ENCODE results near the gene TRIM24. TPM values are rescaled to one million over a fixed set of nuclear protein-coding genes. Genes with fewer than 3 reads are reported as not detected.
"Not testable (repeated sequence)": the region's sequence is repeated elsewhere in the genome, so short reads cannot be mapped to it uniquely, and the experiment has no call there.

The TRIM24 gene
- total and polyA plus RNA-seq, 4 experiments from 2014 or later, result 3.1 to 15.2 (median 12.4) TPM

DNA sequence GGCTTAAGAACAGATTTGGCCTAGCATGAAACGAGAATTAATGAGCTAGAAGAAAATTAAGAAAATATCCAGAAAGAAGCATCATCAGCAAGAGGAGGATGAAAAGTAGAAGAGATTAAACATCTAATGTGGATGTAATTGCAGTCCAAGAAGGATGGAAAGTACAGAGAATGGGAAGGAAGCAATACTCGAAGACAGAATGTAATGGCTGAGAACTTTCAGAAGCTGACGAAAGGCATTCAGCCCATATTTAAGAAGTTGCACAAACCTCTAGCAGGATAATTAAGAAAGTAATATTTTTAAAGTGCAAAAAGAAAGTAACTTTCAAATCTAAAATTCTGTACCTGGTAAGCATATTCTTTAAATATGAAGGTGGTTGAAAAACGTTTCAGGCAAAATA, 60.7 kb downstream of the TRIM24 start:
- intact Hi-C loops (cut with micrococcal nuclease), result loop anchor here (10.0 kb wide), 1 partner anchor 64 kb away; no protein-coding TSS in a partner anchor
- Histone ChIP-seq H3K36me3 (ENCODE audit: insufficient read depth, low read length) (peaks cover 12% of the 10 kb centered on the region), H3K27ac (ENCODE audit: low read depth, low read length) (no peak overlapping the region), H3K4me3 (ENCODE audit: low read length in 2 of 2) (no peak overlapping the region), H3K4me1 (ENCODE audit: insufficient read depth, low read length) (no peaks in the 10 kb centered on the region), H3K9me3 (ENCODE audit: control insufficient read depth in 1 of 2, low read length in 2 of 2) (peaks cover 0 to 2% of the 10 kb centered on the region in 2 donors), H3K27me3 (ENCODE audit: insufficient read depth, low read length) (no peaks in the 10 kb centered on the region)
- Mint-ChIP-seq H3K4me3 (no peak overlapping the region), H3K9me3 (peaks cover 0 to 35% (median 16%) of the 10 kb centered on the region in 8 donors), H3K27ac (peak overlapping the region in 1 of 7 donors; percentile 32), H3K36me3 (peaks cover 73 to 85% of the 10 kb centered on the region in 2 donors), H3K27me3 (no peaks in the 10 kb centered on the region), H3K4me1 (no peaks in the 10 kb centered on the region)
- DNase-seq, result no peak
- CTCF ChIA-PET (ENCODE audit: partially characterized antibody), result no interaction called here
- POLR2A ChIA-PET (ENCODE audit: partially characterized antibody), result no interaction called here

DNA sequence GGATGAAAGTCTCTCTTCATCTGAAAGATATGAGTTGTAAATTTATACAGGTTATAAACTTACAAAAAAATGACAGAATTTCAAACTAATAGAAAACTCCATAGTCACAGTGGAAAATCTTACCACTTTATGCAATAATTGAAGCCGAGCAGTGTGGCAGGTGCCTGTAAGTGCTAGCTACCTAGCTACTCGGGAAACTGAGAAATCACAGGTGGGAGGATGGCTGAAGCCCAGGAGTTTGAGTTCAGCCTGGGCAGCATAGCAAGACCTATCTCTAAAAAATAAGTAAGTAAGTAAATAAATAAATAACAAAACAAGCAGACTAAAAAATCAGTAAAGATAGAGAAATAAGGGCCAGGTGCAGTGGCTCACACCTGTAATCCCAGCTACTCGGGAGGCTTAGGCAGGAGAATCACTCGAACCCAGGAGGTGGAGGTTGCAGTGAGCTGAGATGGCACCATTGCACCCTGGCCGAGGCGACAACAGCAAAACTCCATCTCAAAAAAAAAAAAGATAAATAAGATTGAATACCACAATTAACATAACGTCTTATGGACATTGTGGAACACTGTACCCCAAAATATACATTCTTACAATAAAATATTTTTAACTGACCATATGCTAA, 61.9 kb downstream of the TRIM24 start:
- H3K36me3 Mint-ChIP-seq, result peaks cover 73 to 85% of the 10 kb centered on the region in 2 donors
- peaks cover 16% of the 10 kb centered on the region for H3K36me3 ChIP-seq (ENCODE audit: insufficient read depth, low read length)
- no peaks in the 10 kb centered on the region for H3K27me3 ChIP-seq (ENCODE audit: insufficient read depth, low read length)
- no peaks in the 10 kb centered on the region for H3K4me1 Mint-ChIP-seq
- peaks cover 0 to 5% of the 10 kb centered on the region in 2 donors for H3K9me3 ChIP-seq (ENCODE audit: control insufficient read depth in 1 of 2, low read length in 2 of 2)
- H3K27ac ChIP-seq (ENCODE audit: low read depth, low read length), result no peak overlapping the region
- H3K4me3 ChIP-seq (ENCODE audit: low read length in 2 of 2), result no peak overlapping the region
- DNase-seq, result no peak
- peaks cover 0 to 47% (median 24%) of the 10 kb centered on the region in 8 donors for H3K9me3 Mint-ChIP-seq
- no peaks in the 10 kb centered on the region for H3K4me1 ChIP-seq (ENCODE audit: insufficient read depth, low read length)
- no peaks in the 10 kb centered on the region for H3K27me3 Mint-ChIP-seq
- H3K27ac Mint-ChIP-seq, result no peak overlapping the region
- intact Hi-C loops (cut with micrococcal nuclease), result loop anchor here (10.0 kb wide), 1 partner anchor 63 kb away; no protein-coding TSS in a partner anchor
- no peak overlapping the region for H3K4me3 Mint-ChIP-seq
- POLR2A ChIA-PET (ENCODE audit: partially characterized antibody), result no interaction called here
- CTCF ChIA-PET (ENCODE audit: partially characterized antibody), result no interaction called here

DNA sequence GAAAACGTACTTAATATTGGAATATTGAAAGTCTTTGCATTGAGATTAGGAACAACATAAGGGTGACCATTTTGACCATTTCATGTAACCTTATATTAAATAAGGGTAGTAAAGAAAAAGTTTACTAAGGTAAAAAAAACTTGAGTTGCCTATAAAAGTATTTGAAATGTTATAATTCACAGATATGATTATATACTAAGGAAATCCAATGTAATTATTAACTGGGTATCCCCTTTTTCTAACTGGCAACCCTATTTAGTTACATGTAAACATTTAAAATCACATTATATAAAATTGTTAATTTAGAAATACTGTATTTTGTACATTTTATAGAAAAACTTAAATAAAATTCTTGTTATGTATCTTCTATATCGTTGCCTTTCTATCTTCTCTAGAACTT, 64.2 kb downstream of the TRIM24 start:
- Mint-ChIP-seq H3K4me3 (no peak overlapping the region), H3K4me1 (no peaks in the 10 kb centered on the region), H3K27ac (no peak overlapping the region), H3K9me3 (peaks cover 0 to 69% (median 40%) of the 10 kb centered on the region in 8 donors), H3K36me3 (peaks cover 69 to 86% of the 10 kb centered on the region in 2 donors), H3K27me3 (no peaks in the 10 kb centered on the region)
- Histone ChIP-seq H3K36me3 (ENCODE audit: insufficient read depth, low read length) (peaks cover 13% of the 10 kb centered on the region), H3K27me3 (ENCODE audit: insufficient read depth, low read length) (no peaks in the 10 kb centered on the region), H3K4me3 (ENCODE audit: low read length in 2 of 2) (no peak overlapping the region), H3K27ac (ENCODE audit: low read depth, low read length) (no peak overlapping the region), H3K4me1 (ENCODE audit: insufficient read depth, low read length) (no peaks in the 10 kb centered on the region), H3K9me3 (ENCODE audit: control insufficient read depth in 1 of 2, low read length in 2 of 2) (peaks cover 0 to 21% of the 10 kb centered on the region in 2 donors)
- POLR2A ChIA-PET (ENCODE audit: partially characterized antibody), result no interaction called here
- CTCF ChIA-PET (ENCODE audit: partially characterized antibody), result no interaction called here
- intact Hi-C loops (cut with micrococcal nuclease), result loop anchor here (10.0 kb wide), 1 partner anchor 61 kb away; no protein-coding TSS in a partner anchor
- DNase-seq, result no peak

DNA sequence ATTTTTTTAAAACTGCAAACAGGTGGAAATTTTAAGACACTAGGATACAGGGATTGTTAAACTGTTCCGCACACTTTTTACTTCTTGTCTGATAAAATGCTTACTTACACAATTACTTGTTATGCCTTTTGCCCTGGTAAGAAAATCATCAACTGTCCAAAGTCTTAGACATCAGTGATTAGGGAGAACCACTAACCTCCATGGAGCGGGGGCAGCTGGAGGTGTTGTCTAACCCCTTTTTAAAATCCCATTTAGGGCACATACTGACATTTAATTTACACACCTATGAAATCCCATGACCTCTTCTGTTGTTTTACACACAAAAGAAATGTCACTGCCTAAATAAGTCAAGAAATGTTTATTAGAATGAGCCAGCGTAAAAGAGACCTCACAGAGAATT, 65.7 kb downstream of the TRIM24 start:
- Histone ChIP-seq H3K4me3 (ENCODE audit: low read length in 2 of 2) (no peak overlapping the region), H3K27ac (ENCODE audit: low read depth, low read length) (no peak overlapping the region), H3K27me3 (ENCODE audit: insufficient read depth, low read length) (no peaks in the 10 kb centered on the region), H3K4me1 (ENCODE audit: insufficient read depth, low read length) (no peaks in the 10 kb centered on the region), H3K36me3 (ENCODE audit: insufficient read depth, low read length) (peaks cover 6% of the 10 kb centered on the region), H3K9me3 (ENCODE audit: control insufficient read depth in 1 of 2, low read length in 2 of 2) (peaks cover 0 to 22% of the 10 kb centered on the region in 2 donors)
- H3K4me1 Mint-ChIP-seq, result no peaks in the 10 kb centered on the region
- intact Hi-C loops (cut with micrococcal nuclease), result loop anchor here (10.0 kb wide), 1 partner anchor 59 kb away; no protein-coding TSS in a partner anchor
- H3K4me3 Mint-ChIP-seq, result no peak overlapping the region
- no peaks in the 10 kb centered on the region for H3K27me3 Mint-ChIP-seq
- ChIA-PET CTCF (ENCODE audit: partially characterized antibody) (no interaction called here), POLR2A (ENCODE audit: partially characterized antibody) (no interaction called here)
- H3K36me3 Mint-ChIP-seq, result peaks cover 63 to 86% of the 10 kb centered on the region in 2 donors
- no peak for DNase-seq
- no peak overlapping the region for H3K27ac Mint-ChIP-seq
- H3K9me3 Mint-ChIP-seq, result peaks cover 0 to 77% (median 48%) of the 10 kb centered on the region in 8 donors

DNA sequence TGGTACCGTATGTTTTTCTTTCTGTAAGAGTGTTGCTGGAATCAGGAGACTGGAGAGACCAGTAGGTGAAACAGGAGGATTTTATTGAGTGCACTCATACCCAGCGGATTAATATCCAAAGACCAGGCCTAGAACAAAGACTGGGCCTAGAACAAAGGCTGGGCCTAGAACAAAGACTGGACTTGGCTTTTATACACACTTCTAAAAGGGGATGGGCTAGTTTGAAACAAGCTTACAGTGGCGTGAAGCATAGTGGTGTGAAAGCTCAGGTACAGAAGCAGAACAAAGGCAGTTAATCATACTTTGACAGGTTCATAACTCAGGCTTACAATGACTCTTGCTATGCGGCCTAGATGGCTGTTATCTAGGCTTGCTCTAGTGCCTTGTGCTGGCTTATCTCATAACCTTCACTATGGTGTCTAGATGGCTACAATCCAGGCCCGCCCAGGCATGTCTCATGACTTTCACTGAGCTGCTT, 67.7 kb downstream of the TRIM24 start:
- Histone ChIP-seq H3K36me3 (ENCODE audit: insufficient read depth, low read length) (peaks cover 6% of the 10 kb centered on the region), H3K9me3 (ENCODE audit: control insufficient read depth in 1 of 2, low read length in 2 of 2) (peaks cover 0 to 22% of the 10 kb centered on the region in 2 donors), H3K27ac (ENCODE audit: low read depth, low read length) (no peak overlapping the region), H3K4me1 (ENCODE audit: insufficient read depth, low read length) (no peaks in the 10 kb centered on the region), H3K27me3 (ENCODE audit: insufficient read depth, low read length) (no peaks in the 10 kb centered on the region), H3K4me3 (ENCODE audit: low read length in 2 of 2) (no peak overlapping the region)
- CTCF ChIA-PET (ENCODE audit: partially characterized antibody), result no interaction called here
- H3K27ac Mint-ChIP-seq, result no peak overlapping the region
- H3K4me1 Mint-ChIP-seq, result no peaks in the 10 kb centered on the region
- H3K9me3 Mint-ChIP-seq, result peaks cover 0 to 69% (median 49%) of the 10 kb centered on the region in 8 donors
- H3K36me3 Mint-ChIP-seq, result peaks cover 65 to 84% of the 10 kb centered on the region in 2 donors
- intact Hi-C loops (cut with micrococcal nuclease), result loop anchor here (10.0 kb wide), 1 partner anchor 57 kb away; no protein-coding TSS in a partner anchor
- peak in 1 of 5 donors; percentile 2 for DNase-seq
- POLR2A ChIA-PET (ENCODE audit: partially characterized antibody), result no interaction called here
- H3K4me3 Mint-ChIP-seq, result peak overlapping the region in 1 of 8 donors; percentile 3
- H3K27me3 Mint-ChIP-seq, result no peaks in the 10 kb centered on the region

DNA sequence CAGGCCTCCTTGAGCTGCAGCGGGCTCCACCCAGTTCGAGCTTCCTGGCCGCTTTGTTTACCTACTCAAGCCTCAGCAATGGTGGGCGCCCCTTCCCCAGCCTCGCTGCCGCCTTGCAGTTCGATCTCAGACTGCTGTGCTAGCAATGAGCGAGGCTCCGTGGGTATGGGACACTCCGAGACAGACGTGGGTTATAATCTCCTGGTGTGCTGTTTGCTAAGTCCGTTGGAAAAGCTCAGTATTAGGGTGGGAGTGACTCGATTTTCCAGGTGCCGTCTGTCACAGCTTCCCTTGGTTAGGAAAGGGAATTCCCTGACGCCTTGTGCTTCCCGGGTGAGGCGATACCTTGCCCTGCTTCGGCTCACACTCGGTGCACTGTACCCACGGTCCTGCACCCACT, 76.8 kb downstream of the TRIM24 start:
- H3K27ac Mint-ChIP-seq; H3K4me1 ChIP-seq (ENCODE audit: insufficient read depth, low read length); H3K27me3 ChIP-seq (ENCODE audit: insufficient read depth, low read length); H3K9me3 ChIP-seq (ENCODE audit: control insufficient read depth in 1 of 2, low read length in 2 of 2); CTCF ChIA-PET (ENCODE audit: partially characterized antibody); H3K27ac ChIP-seq (ENCODE audit: low read depth, low read length); H3K27me3 Mint-ChIP-seq; POLR2A ChIA-PET (ENCODE audit: partially characterized antibody); H3K4me3 ChIP-seq (ENCODE audit: low read length in 2 of 2); DNase-seq; H3K36me3 ChIP-seq (ENCODE audit: insufficient read depth, low read length); H3K4me3 Mint-ChIP-seq; intact Hi-C loops (cut with micrococcal nuclease): not testable (repeated sequence)
- peaks cover 0 to 10% (median 3%) of the 10 kb centered on the region in 8 donors for H3K9me3 Mint-ChIP-seq
- H3K4me1 Mint-ChIP-seq, result peaks cover 4 to 17% (median 8%) of the 10 kb centered on the region in 4 donors
- H3K36me3 Mint-ChIP-seq, result peaks cover 71 to 86% of the 10 kb centered on the region in 2 donors

DNA sequence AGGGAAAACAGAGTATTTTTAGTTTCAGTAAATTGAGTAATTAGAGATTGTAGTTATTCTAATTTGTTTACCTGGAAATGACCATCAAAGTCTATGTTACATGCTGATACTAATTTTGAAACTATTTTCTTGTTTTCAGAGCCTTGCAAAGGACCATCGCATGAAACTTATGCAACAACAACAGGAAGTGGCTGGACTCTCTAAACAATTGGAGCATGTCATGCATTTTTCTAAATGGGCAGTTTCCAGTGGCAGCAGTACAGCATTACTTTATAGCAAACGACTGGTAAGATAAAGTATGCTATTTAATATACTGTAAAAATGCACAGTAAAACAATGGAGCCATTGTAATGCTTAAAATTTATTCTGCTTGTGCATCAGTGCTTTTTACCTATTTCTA, 78.5 kb downstream of the TRIM24 start:
- Mint-ChIP-seq H3K36me3 (peaks cover 70 to 83% of the 10 kb centered on the region in 2 donors), H3K27ac (no peak overlapping the region), H3K9me3 (peaks cover 0 to 4% (median 2%) of the 10 kb centered on the region in 8 donors), H3K4me3 (no peak overlapping the region), H3K27me3 (no peaks in the 10 kb centered on the region), H3K4me1 (peaks cover 7 to 17% (median 11%) of the 10 kb centered on the region in 4 donors)
- no peak for DNase-seq
- H3K4me3 ChIP-seq (ENCODE audit: low read length in 2 of 2), result no peak overlapping the region
- H3K27ac ChIP-seq (ENCODE audit: low read depth, low read length), result no peak overlapping the region
- intact Hi-C loops (cut with micrococcal nuclease), result no loop called here
- CTCF ChIA-PET (ENCODE audit: partially characterized antibody), result no interaction called here
- H3K27me3 ChIP-seq (ENCODE audit: insufficient read depth, low read length), result no peaks in the 10 kb centered on the region
- no peaks in the 10 kb centered on the region for H3K9me3 ChIP-seq (ENCODE audit: control insufficient read depth in 1 of 2, low read length in 2 of 2)
- no peaks in the 10 kb centered on the region for H3K4me1 ChIP-seq (ENCODE audit: insufficient read depth, low read length)
- POLR2A ChIA-PET (ENCODE audit: partially characterized antibody), result no interaction called here
- peaks cover 9% of the 10 kb centered on the region for H3K36me3 ChIP-seq (ENCODE audit: insufficient read depth, low read length)
